HEK293 (cell line): Measurements from ENCODE around the gene MISP.

Source experiments
- CTCF ChIA-PET: fragments of 350-600 bp; formaldehyde crosslinking; extraction: SDS; loops from one replicate; lab custom pipeline; 2021; ENCODE audit warnings: antibody characterized with exemption; lab: Yijun Ruan, JAX
- POLR2A ChIA-PET: fragments of 300-600 bp; formaldehyde crosslinking; extraction: SDS; loops from one replicate; lab custom pipeline; 2020; ENCODE audit warnings: antibody characterized with exemption, inconsistent platforms; lab: Yijun Ruan, JAX
- H3K27ac ChIP-seq: fragments of 200-500 bp; sonication (Bioruptor generic); 2 replicates; pipeline ENCODE4 v1.5.1; 2014; ENCODE audit warnings: low read depth, low read length, control low read depth, inconsistent platforms; ENCODE audit errors: extremely low read depth
- H3K36me3 ChIP-seq, 2 experiments: fragments of 200-500 bp in 1 of 2; sonication (Bioruptor generic) in 1 of 2; 1 replicate in 1 of 2; 2 replicates in 1 of 2; pipeline ENCODE4 v1.5.1; 2014 to 2017; ENCODE audit warnings: inconsistent platforms in 2 of 2, low read length in 2 of 2; ENCODE audit not compliant: control insufficient read depth in 2 of 2, insufficient read depth in 1 of 2
- H3K4me1 ChIP-seq: fragments of 200-500 bp; sonication (Bioruptor generic); 2 replicates; pipeline ENCODE4 v1.5.1; 2014; ENCODE audit warnings: mild to moderate bottlenecking, low read length, inconsistent platforms; ENCODE audit not compliant: control insufficient read depth, insufficient read depth
- H3K4me3 ChIP-seq: 2 replicates; pipeline ENCODE4 v1.5.1; 2011; ENCODE audit warnings: low read depth, mild to moderate bottlenecking, control low read depth, low read length, moderate library complexity
- H3K9me3 ChIP-seq: fragments of 200-500 bp; sonication (Bioruptor generic); 2 replicates; pipeline ENCODE4 v1.5.1; 2014; ENCODE audit warnings: low read depth, low read length, inconsistent platforms; ENCODE audit not compliant: control insufficient read depth, insufficient read depth
- BCL11A ChIP-seq: fragments of 450-650 bp; formaldehyde crosslinking; IDR thresholded peaks from 2 replicates; pipeline ENCODE4 v1.5.1; 2016; ENCODE audit warnings: low read depth, missing biosample characterization, missing genetic modification characterization
- ELK4 ChIP-seq: IDR thresholded peaks from 2 replicates; pipeline ENCODE4 v1.6.1; 2011; ENCODE audit warnings: mild to moderate bottlenecking, low read depth, low read length, borderline replicate concordance
- GLI4 ChIP-seq: fragments of 450-650 bp; formaldehyde crosslinking; IDR thresholded peaks from 2 replicates; pipeline ENCODE4 v1.5.1; 2016; ENCODE audit warnings: missing biosample characterization, missing genetic modification characterization
- KLF8 ChIP-seq: fragments of 450-650 bp; formaldehyde crosslinking; IDR thresholded peaks from 2 replicates; pipeline ENCODE4 v1.5.1; 2016; ENCODE audit warnings: missing biosample characterization, missing genetic modification characterization
- ZBTB1 ChIP-seq: fragments of 450-650 bp; formaldehyde crosslinking; IDR thresholded peaks from 2 replicates; pipeline ENCODE4 v1.5.1; 2016; ENCODE audit warnings: missing biosample characterization, missing genetic modification characterization
- ZNF19 ChIP-seq: fragments of 450-650 bp; formaldehyde crosslinking; IDR thresholded peaks from 2 replicates; pipeline ENCODE4; 2016; ENCODE audit warnings: missing biosample characterization, missing genetic modification characterization, low read depth
- ZNF24 ChIP-seq: fragments of 450-650 bp; formaldehyde crosslinking; IDR thresholded peaks from 2 replicates; pipeline ENCODE4 v1.5.1; 2016; ENCODE audit warnings: missing biosample characterization, missing genetic modification characterization
- ZNF280C ChIP-seq: fragments of 450-650 bp; formaldehyde crosslinking; IDR thresholded peaks from 2 replicates; pipeline ENCODE4 v1.5.1; 2016; ENCODE audit warnings: missing biosample characterization, missing genetic modification characterization
- ZNF292 ChIP-seq: fragments of 450-650 bp; formaldehyde crosslinking; IDR thresholded peaks from 2 replicates; pipeline ENCODE4 v1.5.1; 2016; ENCODE audit warnings: low read depth, missing biosample characterization, missing genetic modification characterization, borderline replicate concordance
- ZNF391 ChIP-seq: fragments of 450-650 bp; formaldehyde crosslinking; IDR thresholded peaks from 2 replicates; pipeline ENCODE4 v1.5.1; 2016; ENCODE audit warnings: low read depth, missing biosample characterization, missing genetic modification characterization, borderline replicate concordance
- ZNF394 ChIP-seq: fragments of 450-650 bp; formaldehyde crosslinking; IDR thresholded peaks from 2 replicates; pipeline ENCODE4 v1.5.1; 2016; ENCODE audit warnings: missing biosample characterization, missing genetic modification characterization, mild to moderate bottlenecking, moderate library complexity, borderline replicate concordance
- ZNF423 ChIP-seq: fragments of 450-650 bp; formaldehyde crosslinking; IDR thresholded peaks from 2 replicates; pipeline ENCODE4 v1.5.1; 2016; ENCODE audit warnings: missing biosample characterization, missing genetic modification characterization
- ZNF48 ChIP-seq: fragments of 450-650 bp; formaldehyde crosslinking; IDR thresholded peaks from 2 replicates; pipeline ENCODE4 v1.5.1; 2016; ENCODE audit warnings: missing biosample characterization, missing genetic modification characterization
- ZNF585B ChIP-seq: fragments of 450-650 bp; formaldehyde crosslinking; IDR thresholded peaks from 2 replicates; pipeline ENCODE4 v1.5.1; 2016; ENCODE audit warnings: missing biosample characterization, missing genetic modification characterization
- ZNF645 ChIP-seq: fragments of 450-650 bp; formaldehyde crosslinking; IDR thresholded peaks from 2 replicates; pipeline ENCODE4; 2016; ENCODE audit warnings: missing biosample characterization, missing genetic modification characterization
- ZNF777 ChIP-seq: fragments of 450-650 bp; formaldehyde crosslinking; IDR thresholded peaks from 2 replicates; pipeline ENCODE4 v1.5.1; 2017; ENCODE audit warnings: missing biosample characterization, missing genetic modification characterization, borderline replicate concordance
- ZSCAN4 ChIP-seq: fragments of 450-650 bp; formaldehyde crosslinking; IDR thresholded peaks from 2 replicates; pipeline ENCODE4 v1.5.1; 2017; ENCODE audit warnings: missing biosample characterization, missing genetic modification characterization
- TF ChIP-seq, protein P1 (sequence below): fragments of 450-650 bp; formaldehyde crosslinking; IDR thresholded peaks from 2 replicates; pipeline ENCODE4 v1.5.1; 2016; ENCODE audit warnings: missing biosample characterization, missing genetic modification characterization
- TF ChIP-seq, protein P2 (sequence below): fragments of 450-650 bp; formaldehyde crosslinking; IDR thresholded peaks from 2 replicates; pipeline ENCODE4 v1.5.1; 2016; ENCODE audit warnings: missing biosample characterization, missing genetic modification characterization

MISP gene

DNA sequence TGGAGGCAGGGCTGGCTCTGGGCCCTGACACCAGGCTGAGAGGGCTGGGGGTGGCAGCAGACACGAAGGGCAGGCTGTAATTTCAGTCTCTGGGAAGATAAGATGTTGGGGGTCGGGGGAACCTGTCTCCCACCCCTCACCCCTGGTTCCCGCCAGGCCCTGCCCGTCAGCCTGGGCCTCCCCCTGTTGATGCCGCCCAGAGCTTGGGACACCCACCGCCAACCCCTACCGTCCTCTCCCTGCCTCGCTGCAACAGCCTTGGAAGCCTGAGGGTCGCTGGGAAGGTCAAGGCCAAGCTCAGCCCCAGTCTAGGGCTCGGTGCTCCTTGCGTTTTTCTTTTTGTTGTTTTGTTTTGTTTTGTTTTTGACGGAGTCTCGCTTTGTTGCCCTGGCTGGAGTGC is 27.7 kb upstream of the MISP start:
- Histone ChIP-seq H3K36me3 (peaks cover 0 to 13% of the 10 kb centered on the region in 2 experiments; a peak in 2 of 3 replicates), H3K4me3 (no peak overlapping the region), H3K9me3 (no peaks in the 10 kb centered on the region), H3K4me1 (no peaks in the 10 kb centered on the region), H3K27ac (no peak overlapping the region)
- TF ChIP-seq, protein P1, sequence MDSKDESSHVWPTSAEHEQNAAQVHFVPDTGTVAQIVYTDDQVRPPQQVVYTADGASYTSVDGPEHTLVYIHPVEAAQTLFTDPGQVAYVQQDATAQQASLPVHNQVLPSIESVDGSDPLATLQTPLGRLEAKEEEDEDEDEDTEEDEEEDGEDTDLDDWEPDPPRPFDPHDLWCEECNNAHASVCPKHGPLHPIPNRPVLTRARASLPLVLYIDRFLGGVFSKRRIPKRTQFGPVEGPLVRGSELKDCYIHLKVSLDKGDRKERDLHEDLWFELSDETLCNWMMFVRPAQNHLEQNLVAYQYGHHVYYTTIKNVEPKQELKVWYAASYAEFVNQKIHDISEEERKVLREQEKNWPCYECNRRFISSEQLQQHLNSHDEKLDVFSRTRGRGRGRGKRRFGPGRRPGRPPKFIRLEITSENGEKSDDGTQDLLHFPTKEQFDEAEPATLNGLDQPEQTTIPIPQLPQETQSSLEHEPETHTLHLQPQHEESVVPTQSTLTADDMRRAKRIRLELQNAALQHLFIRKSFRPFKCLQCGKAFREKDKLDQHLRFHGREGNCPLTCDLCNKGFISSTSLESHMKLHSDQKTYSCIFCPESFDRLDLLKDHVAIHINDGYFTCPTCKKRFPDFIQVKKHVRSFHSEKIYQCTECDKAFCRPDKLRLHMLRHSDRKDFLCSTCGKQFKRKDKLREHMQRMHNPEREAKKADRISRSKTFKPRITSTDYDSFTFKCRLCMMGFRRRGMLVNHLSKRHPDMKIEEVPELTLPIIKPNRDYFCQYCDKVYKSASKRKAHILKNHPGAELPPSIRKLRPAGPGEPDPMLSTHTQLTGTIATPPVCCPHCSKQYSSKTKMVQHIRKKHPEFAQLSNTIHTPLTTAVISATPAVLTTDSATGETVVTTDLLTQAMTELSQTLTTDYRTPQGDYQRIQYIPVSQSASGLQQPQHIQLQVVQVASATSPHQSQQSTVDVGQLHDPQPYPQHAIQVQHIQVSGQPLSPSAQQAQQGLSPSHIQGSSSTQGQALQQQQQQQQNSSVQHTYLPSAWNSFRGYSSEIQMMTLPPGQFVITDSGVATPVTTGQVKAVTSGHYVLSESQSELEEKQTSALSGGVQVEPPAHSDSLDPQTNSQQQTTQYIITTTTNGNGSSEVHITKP (tag by site-specific recombination): no peak
- TF ChIP-seq ZNF391 (tag by site-specific recombination) (no peak), ZNF777 (tag by site-specific recombination) (no peak), ZNF585B (tag by site-specific recombination) (no peak), ZNF48 (tag by site-specific recombination) (no peak), ZNF645 (no peak), KLF8 (tag by site-specific recombination) (no peak), ZBTB1 (tag by site-specific recombination) (no peak), ZNF19 (tag by site-specific recombination) (no peak), ZNF394 (tag by site-specific recombination) (no peak), ZNF292 (no peak), BCL11A (tag by site-specific recombination) (no peak), ZNF280C (tag by site-specific recombination) (no peak), ZSCAN4 (tag by site-specific recombination) (no peak), GLI4 (tag by site-specific recombination) (no peak), ZNF24 (no peak), ELK4 (no peak), ZNF423 (tag by site-specific recombination) (no peak)
- TF ChIP-seq, protein P2, sequence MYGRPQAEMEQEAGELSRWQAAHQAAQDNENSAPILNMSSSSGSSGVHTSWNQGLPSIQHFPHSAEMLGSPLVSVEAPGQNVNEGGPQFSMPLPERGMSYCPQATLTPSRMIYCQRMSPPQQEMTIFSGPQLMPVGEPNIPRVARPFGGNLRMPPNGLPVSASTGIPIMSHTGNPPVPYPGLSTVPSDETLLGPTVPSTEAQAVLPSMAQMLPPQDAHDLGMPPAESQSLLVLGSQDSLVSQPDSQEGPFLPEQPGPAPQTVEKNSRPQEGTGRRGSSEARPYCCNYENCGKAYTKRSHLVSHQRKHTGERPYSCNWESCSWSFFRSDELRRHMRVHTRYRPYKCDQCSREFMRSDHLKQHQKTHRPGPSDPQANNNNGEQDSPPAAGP (tag by site-specific recombination): no peak
- CTCF ChIA-PET: interaction anchor here (0.5 to 1.0 kb wide), 2 partner anchors 11 to 708 kb away, joined by 3 to 4 read pairs; no protein-coding TSS in a partner anchor
- POLR2A ChIA-PET: interaction anchor here (1.4 to 1.5 kb wide), 2 partner anchors 16 to 19 kb away, joined by 4 read pairs; no protein-coding TSS in a partner anchor
